ENCODE results near the gene PBXIP1.
A peak's percentile ranks its signal among the peaks of the same experiment; 100 is the strongest.

The PBXIP1 gene

DNA sequence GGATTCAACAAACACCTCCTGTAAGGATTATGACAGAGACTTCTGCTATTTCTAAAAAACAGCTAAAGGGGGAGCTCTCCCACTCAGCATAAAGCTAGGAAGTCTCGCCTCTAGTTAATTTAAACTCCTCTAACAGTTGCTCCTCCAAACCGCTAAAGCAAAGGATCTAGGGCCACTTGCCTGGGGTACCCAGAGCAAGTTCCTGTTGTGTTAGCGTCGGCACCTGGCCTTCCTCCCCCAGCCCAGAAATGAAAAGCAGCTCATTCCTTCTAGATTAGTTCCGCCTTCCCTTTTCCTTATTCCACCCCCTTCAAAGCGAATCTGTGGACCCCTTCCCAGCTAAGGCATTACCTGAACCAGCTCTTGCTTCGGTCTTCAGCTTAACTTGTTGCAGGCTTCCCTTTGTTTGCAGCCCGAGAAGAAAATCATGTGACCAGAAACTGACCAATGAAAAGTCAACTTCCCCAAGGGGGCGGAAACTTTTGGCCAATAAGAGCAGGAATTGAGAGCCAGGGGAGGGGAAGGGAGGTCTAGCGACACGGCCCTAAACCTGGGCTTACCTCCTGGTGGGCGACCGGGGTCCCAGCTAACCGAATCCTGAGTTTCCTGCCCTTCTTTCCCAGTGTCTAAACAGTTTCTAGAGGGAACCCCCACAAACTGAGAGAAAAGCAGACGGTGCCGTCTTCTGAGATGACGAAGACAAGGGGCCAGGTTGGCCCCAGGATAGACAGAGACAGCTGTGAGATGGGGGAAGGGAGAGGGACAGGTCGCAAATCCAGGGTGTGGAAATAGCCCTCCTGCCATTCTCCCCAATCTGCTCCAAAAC is at the start of gene PBXIP1:
TSS of gene PBXIP1 (minus strand) at position 382 of the 826 bp plus-strand sequence. CDS start 2,378 bp downstream, outside the sequence.
- peak; percentile 94 for DNase-seq

- DNase-seq: no peak
These were observed 49.4 kb upstream of the PBXIP1 start for GRCh38 chr1:155005076-155006011.

GRCh38 chr1:155004352-155005075 is 48.6 kb upstream of the PBXIP1 start:
- no peak for DNase-seq

GRCh38 chr1:155003766-155004351 is 48.0 kb upstream of the PBXIP1 start:
- no peak for DNase-seq

- peak; percentile 32 for DNase-seq
These were observed 47.4 kb upstream of the PBXIP1 start for GRCh38 chr1:155003227-155003765.

GRCh38 chr1:155002464-155003226 is 46.7 kb upstream of the PBXIP1 start, which contains the start of gene ZBTB7B:
Gene ZBTB7B (plus strand): TSS chr1:155002802. CDS start chr1:155014661, 11,859 bp downstream.
- no peak for DNase-seq

- DNase-seq: peak; percentile 98
These were observed 46.0 kb upstream of the PBXIP1 start for GRCh38 chr1:155001675-155002463.

GRCh38 chr1:155001425-155001674 is 45.5 kb upstream of the PBXIP1 start:
- DNase-seq: no peak

GRCh38 chr1:155000726-155001424 is 45.0 kb upstream of the PBXIP1 start:
- DNase-seq: peak; percentile 88

- no peak for DNase-seq
These were observed 44.5 kb upstream of the PBXIP1 start for GRCh38 chr1:155000411-155000725.

GRCh38 chr1:154999571-155000410 is 43.9 kb upstream of the PBXIP1 start:
- DNase-seq: peak; percentile 57

DNA sequence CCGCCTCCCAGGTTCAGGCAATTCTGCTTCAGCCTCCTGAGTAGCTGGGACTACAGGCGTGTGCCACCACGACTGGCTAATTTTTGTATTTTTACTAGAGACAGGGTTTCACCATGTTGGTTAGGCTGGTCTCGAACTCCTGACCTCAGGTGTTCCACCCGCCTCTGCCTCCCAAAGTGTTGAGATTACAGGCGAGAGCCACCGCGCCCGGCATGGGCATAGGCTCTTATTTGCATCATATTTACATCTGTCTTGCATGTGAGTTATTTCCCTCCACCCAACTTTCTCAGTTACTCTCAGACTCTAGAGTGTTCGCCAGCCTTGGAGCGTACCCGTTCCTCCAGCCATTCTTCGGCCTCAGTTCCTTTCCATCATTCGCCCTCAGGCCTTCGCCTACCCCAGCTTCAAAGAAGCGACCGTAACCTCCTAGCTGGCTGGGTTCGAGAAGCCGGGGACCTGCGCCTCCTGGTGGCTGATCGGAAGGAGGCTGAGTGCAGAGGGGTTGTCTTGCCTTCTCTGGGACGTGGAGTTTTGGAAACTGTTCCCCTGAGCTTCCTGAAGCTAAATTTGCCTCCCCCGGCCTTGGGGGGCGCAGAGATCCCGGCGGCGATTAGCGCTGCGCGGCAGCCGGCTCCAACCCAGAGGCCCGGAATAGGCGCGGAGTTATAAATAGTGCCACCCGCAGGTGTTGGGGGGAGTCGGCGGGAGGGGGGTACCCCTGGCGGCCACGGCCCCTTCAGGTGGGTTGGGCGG is 43.1 kb upstream of the PBXIP1 start:
- peak; percentile 45 for DNase-seq

- DNase-seq: no peak
These were observed 42.4 kb upstream of the PBXIP1 start for GRCh38 chr1:154998201-154998780.

DNA sequence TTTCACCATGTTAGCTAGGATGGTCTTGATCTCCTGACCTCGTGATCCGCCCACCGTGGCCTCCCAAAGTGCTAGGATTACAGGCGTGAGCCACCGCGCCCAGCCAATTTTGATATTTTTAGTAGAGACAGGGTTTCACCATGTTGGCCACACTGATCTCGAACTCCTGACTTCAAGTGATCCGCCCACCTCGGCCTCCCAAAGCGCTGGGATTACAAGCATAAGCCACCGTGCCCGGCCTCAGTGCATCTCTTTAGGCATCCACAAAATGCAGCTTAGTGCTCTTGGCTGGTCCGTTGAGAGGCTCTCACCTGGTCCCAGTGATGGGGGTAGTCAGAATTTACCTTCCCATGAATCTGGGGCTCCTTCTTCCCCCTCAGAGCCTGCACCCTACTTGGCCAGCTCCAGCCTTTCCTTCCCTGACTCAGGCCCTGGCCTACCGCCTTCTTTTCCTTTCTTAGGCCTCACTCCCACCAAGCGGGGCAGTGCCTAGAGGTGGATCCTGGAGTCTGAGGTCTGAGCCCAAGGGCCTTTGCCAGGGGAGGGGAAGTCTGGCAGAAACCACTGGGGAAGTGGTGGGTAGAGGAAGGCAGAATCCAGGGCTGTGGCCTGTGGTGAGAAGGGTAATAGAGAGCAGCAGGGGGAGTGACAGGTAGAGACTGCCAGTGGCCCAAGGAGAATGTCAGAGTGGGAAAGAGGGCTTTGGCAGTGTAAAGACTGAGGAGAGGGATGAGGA is 41.2 kb upstream of the PBXIP1 start:
- no peak for DNase-seq

DNA sequence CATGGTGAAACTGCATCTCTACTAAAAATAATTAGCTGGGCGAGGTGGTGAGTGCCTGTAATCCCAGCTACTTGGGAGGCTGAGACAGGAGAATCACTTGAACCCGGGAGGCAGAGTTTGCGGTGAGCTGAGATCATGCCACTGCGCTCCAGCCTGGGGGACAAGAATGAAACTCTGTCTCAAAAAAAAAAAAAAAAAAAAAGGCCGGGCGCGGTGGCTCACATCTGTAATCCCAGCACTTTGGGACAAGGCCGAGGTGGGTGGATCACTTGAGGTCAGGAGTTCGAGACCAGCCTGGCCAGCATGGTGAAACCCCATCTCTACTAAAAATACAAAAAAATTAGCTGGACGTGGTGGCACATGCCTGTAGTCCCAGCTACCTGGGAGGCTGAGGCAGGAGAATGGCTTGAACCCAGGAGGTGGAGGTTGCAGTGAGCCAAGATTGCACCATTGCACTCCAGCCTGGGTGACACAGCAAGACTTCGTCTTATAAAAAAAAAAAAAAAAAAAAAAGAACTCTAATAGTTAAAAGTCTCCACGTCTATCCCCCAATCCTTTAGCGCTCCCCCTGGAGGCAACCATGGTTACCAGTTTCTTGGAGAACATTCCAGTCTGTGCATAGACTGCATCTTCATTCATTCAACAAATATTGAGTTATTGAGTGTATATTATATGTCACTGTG is 39.5 kb upstream of the PBXIP1 start:
- peak; percentile 2 for DNase-seq

DNA sequence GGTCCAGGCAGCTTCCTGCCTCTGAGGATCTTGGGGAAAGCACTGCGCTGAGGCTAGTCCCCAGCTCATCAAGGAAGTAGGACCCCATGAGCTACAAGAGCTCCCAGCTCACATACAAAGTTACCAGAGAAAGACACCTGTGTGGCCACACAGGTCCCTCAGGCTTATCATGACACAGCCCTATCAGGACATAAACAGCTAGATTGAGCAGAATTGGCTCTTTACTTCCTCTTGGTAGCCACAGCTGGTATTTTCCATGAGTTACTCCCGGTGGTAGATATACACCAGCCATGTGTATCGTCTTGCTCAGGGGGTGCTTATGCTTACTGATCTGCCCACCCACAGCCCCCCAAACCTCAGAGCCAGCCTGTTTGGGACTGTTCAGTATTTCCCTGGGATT is 38.7 kb upstream of the PBXIP1 start:
- no peak for DNase-seq

DNA sequence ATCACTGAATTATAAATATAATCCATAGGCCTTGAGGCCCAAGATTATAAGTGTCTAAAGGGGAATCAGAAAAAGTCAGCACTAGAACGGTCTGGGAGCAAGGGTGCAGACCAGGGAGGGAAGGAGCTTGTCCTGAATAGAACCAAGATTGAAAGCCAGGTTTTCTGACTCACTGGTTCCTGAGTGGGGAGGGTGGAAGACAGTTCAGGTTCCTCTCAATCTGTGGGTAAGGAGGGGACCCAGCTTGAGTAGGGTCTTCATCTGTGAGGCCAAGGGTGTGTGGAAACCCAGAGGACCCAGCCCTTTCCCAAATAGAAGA is 38.3 kb upstream of the PBXIP1 start:
- DNase-seq: no peak
